Stimulated activated CD4-positive, alpha-beta T cell treated with anti-CD3 and anti-CD28 coated beads, Interleukin-15, amount 100 ng/mL, for 1 hour (primary cell): ENCODE data around the gene TDO2.

Experiments
- DNase-seq, 2 donors: peaks; one replicate each; pipeline ENCODE4 v3.0.0-alpha.2; 2020; ENCODE audit warnings: low read depth in 1 of 2, low spot score in 1 of 2

The TDO2 gene

GRCh38 chr4:155952501-155952901 is 49.0 kb downstream of the TDO2 start:
- DNase-seq = no peak

GRCh38 chr4:155953151-155954117 is 49.9 kb downstream of the TDO2 start, which contains the start of gene CTSO:
CTSO (minus strand) TSS chr4:155953866; CDS start chr4:155953847, 19 bp downstream.
- DNase-seq = peak; percentile 39 to 60

GRCh38 chr4:155954118-155954685 is 50.7 kb downstream of the TDO2 start:
- no peak for DNase-seq

- DNase-seq = no peak
These were observed 51.4 kb downstream of the TDO2 start for GRCh38 chr4:155954939-155955338.

- DNase-seq = no peak
These were observed 53.0 kb downstream of the TDO2 start for GRCh38 chr4:155956461-155956860.

- no peak for DNase-seq
These were observed 55.9 kb downstream of the TDO2 start for GRCh38 chr4:155959417-155959816.

GRCh38 chr4:155960522-155960921 is 57.0 kb downstream of the TDO2 start:
- no peak for DNase-seq

- DNase-seq = no peak
These were observed 58.1 kb downstream of the TDO2 start for GRCh38 chr4:155961575-155961974.

- DNase-seq = no peak
These were observed 59.3 kb downstream of the TDO2 start for GRCh38 chr4:155962767-155963166.

GRCh38 chr4:155964016-155964891 is 60.8 kb downstream of the TDO2 start:
- no peak for DNase-seq

GRCh38 chr4:155966171-155966570 is 62.7 kb downstream of the TDO2 start:
- DNase-seq = no peak

- DNase-seq = no peak
These were observed 63.4 kb downstream of the TDO2 start for GRCh38 chr4:155966731-155967395.
